B cell (primary cell): Measurements from ENCODE around the gene FUCA2.

Experiments used
- EZH2 ChIP-seq: IDR thresholded peaks from 2 replicates; pipeline ENCODE4 v1.6.1; 2012; ENCODE audit warnings: borderline replicate concordance, low read depth, mild to moderate bottlenecking, moderate library complexity, low read length; ENCODE audit not compliant: insufficient read depth, poor library complexity, severe bottlenecking
- TF ChIP-seq, protein P1 (sequence below): fragments of 200-600 bp; IDR thresholded peaks from one replicate; pipeline ENCODE4 v1.8.0; 2022; ENCODE audit warnings: antibody characterized with exemption, mild to moderate bottlenecking

DNA sequence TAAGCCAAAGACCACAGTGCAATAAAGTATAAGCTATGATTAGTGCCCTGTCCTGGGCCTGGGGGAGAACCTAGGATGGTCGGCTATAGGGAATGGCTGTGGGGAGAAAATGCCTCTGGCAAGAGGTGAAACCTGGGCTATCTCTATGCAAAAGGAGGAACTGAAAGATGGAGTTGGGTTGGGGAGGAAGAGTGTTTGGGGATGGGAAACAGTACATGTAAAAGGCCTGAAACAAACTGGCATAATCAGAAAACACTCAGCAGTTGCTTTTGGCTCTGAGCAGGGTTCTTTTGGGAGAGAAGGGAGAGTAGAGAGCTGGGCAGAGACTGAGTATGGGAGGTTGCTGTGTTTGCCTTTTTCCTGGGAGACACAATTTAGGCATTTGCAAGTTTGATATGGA is 31.9 kb upstream of the FUCA2 start:
- TF ChIP-seq, protein P1, sequence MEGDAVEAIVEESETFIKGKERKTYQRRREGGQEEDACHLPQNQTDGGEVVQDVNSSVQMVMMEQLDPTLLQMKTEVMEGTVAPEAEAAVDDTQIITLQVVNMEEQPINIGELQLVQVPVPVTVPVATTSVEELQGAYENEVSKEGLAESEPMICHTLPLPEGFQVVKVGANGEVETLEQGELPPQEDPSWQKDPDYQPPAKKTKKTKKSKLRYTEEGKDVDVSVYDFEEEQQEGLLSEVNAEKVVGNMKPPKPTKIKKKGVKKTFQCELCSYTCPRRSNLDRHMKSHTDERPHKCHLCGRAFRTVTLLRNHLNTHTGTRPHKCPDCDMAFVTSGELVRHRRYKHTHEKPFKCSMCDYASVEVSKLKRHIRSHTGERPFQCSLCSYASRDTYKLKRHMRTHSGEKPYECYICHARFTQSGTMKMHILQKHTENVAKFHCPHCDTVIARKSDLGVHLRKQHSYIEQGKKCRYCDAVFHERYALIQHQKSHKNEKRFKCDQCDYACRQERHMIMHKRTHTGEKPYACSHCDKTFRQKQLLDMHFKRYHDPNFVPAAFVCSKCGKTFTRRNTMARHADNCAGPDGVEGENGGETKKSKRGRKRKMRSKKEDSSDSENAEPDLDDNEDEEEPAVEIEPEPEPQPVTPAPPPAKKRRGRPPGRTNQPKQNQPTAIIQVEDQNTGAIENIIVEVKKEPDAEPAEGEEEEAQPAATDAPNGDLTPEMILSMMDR, result no peak
- TF ChIP-seq EZH2, result no peak
